ENCODE measurements around the gene AP2A1.

Gene AP2A1

GRCh38 chr19:49824662-49825061 lies 57.9 kb downstream of the AP2A1 start:
- TF ChIP-seq CTCF (IDR thresholded peaks at IDR 0.05; ENCODE audit: control insufficient read depth, insufficient read depth, low read depth, low read length, missing control alignments), result no peak
- no peak overlapping the region for H3K4me3 ChIP-seq (ENCODE audit: control insufficient read depth, low read depth, low read length)
- DNase-seq (ENCODE audit: low read depth), result no peak

GRCh38 chr19:49827034-49827433 lies 60.2 kb downstream of the AP2A1 start:
- no peak for DNase-seq (ENCODE audit: low read depth)
- H3K4me3 ChIP-seq (ENCODE audit: control insufficient read depth, low read depth, low read length), result no peak overlapping the region
- no peak for TF ChIP-seq CTCF (IDR thresholded peaks at IDR 0.05; ENCODE audit: control insufficient read depth, insufficient read depth, low read depth, low read length, missing control alignments)

GRCh38 chr19:49829200-49829599 lies 62.4 kb downstream of the AP2A1 start:
- H3K4me3 ChIP-seq (ENCODE audit: control insufficient read depth, low read depth, low read length), result no peak overlapping the region
- TF ChIP-seq CTCF (IDR thresholded peaks at IDR 0.05; ENCODE audit: control insufficient read depth, insufficient read depth, low read depth, low read length, missing control alignments), result no peak
- DNase-seq (ENCODE audit: low read depth), result no peak

GRCh38 chr19:49829721-49830120 lies 62.9 kb downstream of the AP2A1 start:
- no peak for DNase-seq (ENCODE audit: low read depth)
- TF ChIP-seq CTCF (IDR thresholded peaks at IDR 0.05; ENCODE audit: control insufficient read depth, insufficient read depth, low read depth, low read length, missing control alignments), result no peak

GRCh38 chr19:49830766-49831165 lies 64.0 kb downstream of the AP2A1 start:
- H3K4me3 ChIP-seq (ENCODE audit: control insufficient read depth, low read depth, low read length), result no peak overlapping the region
- DNase-seq (ENCODE audit: low read depth), result no peak
- no peak for TF ChIP-seq CTCF (IDR thresholded peaks at IDR 0.05; ENCODE audit: control insufficient read depth, insufficient read depth, low read depth, low read length, missing control alignments)

More at GRCh38 chr19:49829721-49830120, 62.9 kb downstream of the AP2A1 start:
- no peak overlapping the region for H3K4me3 ChIP-seq (ENCODE audit: control insufficient read depth, low read depth, low read length)

- DNase-seq (ENCODE audit: low read depth), result no peak
- no peak for TF ChIP-seq CTCF (IDR thresholded peaks at IDR 0.05; ENCODE audit: control insufficient read depth, insufficient read depth, low read depth, low read length, missing control alignments)
- H3K4me3 ChIP-seq (ENCODE audit: control insufficient read depth, low read depth, low read length), result no peak overlapping the region
These were observed 64.8 kb downstream of the AP2A1 start for GRCh38 chr19:49831592-49831991.

- no peak for TF ChIP-seq CTCF (IDR thresholded peaks at IDR 0.05; ENCODE audit: control insufficient read depth, insufficient read depth, low read depth, low read length, missing control alignments)
- H3K4me3 ChIP-seq (ENCODE audit: control insufficient read depth, low read depth, low read length), result no peak overlapping the region
- DNase-seq (ENCODE audit: low read depth), result no peak
These were observed 65.8 kb downstream of the AP2A1 start for GRCh38 chr19:49832556-49832955.
